Stimulated activated CD4-positive, alpha-beta T cell treated with anti-CD3 and anti-CD28 coated beads, Interleukin-4, amount 100 ng/mL, for 24 hours (primary cell): ENCODE results near the gene SCN4A.

Experiments used
- DNase-seq: peaks from one replicate; pipeline ENCODE4 v3.0.0-alpha.2; 2020

The SCN4A gene

DNA sequence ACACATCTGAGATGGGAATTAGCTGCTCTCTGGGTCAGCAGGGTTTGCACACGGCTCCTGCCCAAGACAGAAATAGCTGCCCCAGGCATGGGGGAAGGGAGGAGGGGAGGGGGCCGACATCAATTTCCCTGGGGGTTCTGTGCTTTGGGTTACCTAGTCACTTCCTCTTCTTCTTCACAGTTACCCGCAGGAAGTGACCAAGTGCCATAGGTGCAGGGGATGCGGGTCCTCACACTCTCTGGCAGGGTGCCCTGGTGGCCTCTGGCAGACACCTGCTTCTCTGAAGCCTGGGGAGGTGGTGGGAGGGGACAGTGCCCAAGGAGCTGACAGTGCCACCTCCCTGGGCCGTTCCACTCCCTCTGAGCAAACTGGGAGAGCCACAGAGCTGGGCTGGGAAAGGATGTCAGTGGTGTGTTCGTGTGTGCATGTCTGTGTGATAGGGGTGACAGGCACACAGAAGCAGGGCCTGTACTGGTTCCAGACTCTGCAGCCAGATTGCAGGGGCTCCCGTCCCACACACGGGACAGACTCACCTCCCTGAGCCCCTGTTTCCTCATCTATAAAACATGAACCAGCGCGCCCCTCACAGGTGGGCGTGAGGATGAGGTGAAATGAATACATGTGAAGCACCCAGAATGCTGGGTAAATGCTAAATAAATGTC, 18.2 kb downstream of the SCN4A start:
- no peak for DNase-seq

DNA sequence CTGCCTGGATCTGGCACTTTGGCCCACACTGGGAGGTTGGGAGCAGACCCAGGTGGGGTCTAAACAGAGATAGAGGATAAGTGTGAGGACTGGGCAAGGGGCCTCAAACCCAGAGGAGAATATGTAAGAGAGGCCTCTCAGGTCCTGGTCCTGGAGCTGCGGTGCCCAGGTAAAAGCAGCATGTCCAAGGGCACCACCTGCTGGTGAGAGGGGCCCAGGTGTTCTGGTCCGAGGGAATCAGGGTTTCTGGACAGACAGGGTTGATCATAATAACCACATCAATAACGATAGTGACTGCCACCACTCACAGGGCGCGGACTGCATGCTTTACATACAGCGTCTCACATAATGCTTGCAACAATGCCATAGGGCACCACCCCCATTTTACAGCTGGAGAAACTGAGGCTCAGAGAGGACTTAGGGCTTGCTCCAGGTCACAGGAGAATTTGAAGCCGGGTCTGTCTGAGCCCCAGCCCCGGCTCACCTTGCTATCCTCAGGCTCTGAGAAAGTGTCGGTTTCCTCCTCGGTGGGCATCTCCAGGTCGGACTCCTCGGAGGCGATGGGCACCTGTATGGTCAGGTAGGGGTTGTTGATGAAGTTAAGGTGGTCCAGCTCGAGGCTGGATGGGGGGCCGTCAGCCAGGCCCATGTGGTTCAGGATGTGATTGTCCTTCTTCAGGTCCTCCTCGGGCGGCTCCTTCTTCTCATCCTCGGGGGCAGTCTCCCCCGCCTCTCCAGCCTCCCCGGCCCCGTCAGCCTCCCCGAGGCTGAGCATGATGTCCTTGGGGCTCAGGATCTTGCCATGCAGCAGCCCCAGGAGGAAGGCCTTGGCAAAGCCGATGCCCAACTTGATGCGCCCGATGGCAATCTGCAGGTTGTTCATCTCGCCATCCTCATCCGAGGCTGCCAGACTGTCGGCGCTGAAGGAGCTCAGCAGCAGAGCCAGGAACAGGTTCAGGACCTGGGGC, 21.5 kb downstream of the SCN4A start:
- no peak for DNase-seq

DNA sequence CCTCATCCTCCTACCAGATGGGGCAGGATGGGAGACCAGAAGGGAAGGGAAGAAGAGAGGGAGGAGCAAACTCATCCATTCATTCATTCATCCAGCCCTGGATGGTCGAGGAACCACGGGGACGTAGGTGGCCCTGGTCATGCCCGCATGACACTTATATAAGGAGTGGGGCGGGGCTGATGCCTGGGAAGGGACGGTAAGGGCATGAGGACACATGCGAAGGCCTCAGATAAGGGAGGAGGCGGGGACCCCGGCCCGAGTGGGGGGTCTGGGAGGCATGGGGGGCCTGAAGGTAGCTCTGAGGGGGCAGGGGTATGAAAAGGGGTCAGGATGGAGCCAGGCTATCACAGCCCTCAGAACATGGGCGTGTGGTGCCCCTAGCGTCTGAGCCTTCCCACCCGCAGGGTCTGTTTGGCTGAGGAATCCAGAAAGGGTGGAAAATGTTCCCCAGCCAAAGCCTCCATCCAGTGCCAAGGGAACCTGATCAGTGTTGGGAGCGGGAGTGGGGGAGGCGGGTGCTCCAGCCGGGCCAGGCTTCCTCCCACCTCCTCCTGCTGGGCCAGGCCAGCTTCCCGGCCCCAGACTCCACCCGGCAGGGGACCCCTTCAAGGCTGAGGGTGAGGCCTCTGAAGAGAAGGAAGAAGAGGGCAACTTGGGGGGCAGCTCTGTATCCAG, 23.0 kb downstream of the SCN4A start:
- no peak for DNase-seq

DNA sequence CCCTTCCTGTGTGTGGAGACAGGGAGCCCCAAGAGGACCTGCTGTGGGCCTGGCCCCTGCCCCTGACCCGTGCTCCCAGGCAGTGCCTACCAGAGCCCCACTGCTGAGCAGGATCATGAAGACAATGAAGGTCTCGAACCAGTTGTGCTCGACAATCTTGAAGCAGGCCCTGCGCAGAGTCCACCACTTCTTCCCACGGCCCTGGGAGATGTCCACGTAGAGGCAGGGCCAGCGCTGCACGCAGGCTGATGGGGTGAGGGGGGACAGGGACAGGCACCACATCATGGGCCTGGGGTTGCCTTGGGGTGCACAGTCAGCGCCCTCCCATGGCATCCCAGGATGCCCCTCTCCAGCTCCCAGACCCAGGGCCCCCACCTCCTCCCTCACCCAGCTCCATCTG, 24.2 kb downstream of the SCN4A start:
- DNase-seq, result no peak

- DNase-seq, result no peak
Measured at GRCh38 chr17:63947711-63948330, 24.9 kb downstream of the SCN4A start.

- peak; percentile 69 for DNase-seq
Measured at GRCh38 chr17:63946440-63947363, 26.0 kb downstream of the SCN4A start.

GRCh38 chr17:63945784-63946439, 26.8 kb downstream of the SCN4A start:
- no peak for DNase-seq

DNA sequence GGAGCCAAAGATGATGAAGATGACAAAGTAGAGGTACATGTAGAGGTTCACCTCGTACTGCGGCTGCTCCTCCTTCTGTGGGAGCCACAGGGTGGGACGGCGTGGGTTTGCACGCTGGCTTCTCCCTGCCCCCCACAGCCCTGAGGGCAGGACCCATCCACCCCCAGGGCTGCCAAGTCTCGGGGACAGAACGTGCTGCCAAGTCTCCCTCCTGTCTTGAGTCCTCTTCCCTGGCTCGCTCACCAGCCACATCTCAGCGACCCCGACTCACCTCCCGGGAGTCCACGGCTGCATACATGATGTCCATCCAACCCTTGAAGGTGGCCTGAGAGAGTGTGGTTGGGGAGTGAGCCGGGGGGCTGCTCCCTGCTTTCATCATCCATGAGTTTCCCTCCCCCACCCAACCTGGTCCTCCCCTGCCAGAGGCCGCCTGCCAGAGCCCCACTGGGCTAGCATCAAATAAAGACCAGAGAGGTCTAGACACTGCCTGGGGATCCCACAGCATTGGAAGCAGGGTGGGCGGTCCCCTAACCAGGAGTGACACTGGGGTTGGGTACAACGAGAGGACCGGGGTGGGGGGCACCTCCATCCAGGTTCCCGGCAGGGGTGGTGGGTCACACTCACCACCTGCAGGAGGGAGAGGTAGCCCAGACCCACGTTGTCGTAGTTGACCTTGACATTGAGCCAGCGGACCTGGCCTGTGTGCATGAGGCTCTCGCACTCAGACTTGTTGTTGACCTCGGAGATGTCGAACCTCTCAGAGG, 27.8 kb downstream of the SCN4A start:
- DNase-seq, result no peak

GRCh38 chr17:63943745-63944144, 29.0 kb downstream of the SCN4A start:
- DNase-seq, result no peak

DNA sequence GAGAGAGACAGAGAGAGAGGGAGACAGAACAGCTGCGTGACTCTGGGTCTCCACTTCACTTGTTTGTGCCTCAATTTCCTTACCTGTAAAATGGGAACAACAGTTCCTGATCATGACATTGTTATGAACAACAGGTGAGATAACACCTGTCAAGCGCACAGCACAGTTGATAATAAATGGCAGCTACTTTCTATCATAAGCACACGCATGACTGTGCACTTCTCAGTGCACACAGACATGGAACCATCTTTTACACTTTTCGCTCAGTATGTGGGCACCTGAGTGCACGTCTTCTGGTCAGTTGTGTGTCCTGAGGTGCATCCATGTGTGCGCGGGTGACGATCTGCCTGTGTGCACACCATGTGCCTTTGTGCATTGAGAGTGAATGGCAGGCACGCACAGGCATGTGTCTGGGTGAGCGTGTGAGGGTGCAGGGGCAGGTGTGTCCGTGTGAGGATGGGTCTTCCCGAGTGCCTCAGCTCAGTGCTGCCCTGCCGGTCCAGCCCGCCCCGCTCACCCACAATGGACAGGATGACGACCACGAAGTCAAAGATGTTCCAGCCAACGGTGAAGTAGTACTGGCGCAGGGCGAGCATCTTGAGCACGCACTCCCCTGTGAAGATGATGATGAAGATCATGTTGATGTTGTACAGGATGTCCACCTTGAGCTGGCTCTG, 30.3 kb downstream of the SCN4A start:
- no peak for DNase-seq

GRCh38 chr17:63941751-63942150, 31.0 kb downstream of the SCN4A start:
- no peak for DNase-seq

DNA sequence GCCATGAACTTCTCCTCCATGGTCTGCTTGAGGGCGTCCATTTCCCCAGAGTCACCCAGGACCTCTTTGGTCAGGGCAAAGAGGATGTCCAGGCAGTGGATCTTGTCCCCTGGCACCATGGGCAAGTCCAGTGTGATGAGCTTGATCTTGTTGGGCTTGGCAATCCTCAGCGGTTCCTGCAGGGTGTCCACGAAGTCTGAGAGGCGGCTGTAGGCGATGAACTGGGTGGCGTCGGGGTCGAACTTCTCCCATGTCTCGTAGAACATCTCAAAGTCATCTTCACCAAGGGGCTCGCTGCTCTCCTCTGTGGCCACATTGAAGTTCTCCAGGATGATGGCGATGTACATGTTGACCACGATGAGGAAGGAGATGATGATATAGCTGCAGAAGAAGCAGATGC, 31.6 kb downstream of the SCN4A start:
- DNase-seq, result no peak

- DNase-seq, result no peak
Measured at GRCh38 chr17:63940584-63940983, 32.1 kb downstream of the SCN4A start.

DNA sequence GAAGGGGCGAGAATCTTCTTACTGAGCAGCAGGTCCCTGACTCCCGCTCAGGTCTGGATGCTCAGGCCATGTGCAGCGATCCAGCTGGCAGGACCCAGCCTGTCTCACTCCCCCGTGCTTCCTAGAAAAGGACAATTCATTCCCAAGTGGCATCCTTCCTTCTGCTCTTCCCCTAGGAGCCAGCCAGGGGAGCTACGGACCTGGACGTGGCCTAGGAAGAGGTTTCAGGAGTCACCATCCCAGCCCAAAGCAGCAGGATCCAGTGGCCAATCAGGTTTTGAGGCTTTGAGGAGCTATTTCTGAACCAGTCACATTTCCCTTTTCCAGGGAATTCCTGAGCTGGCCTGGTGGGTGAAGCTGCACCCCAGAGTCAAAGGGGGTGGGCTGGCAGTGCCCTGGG, 32.8 kb downstream of the SCN4A start:
- DNase-seq, result no peak

DNA sequence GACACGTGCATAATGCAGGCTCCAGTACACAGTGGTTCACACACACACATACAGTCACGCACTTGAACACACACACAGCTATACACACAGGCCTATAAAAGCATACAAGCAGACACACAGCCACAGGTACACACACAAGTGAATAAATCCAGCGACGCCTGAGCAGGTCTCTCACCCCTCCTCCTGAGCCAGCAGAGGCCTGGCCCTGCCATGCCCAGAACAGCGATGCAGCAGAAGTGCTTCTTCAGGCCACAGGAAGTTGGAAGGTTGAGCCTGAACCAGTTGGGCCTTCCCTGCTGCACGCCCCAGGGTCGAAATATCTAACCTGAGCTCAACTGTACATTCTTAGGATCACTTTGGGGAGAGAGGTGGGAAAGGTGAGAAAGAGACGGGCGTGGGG, 33.3 kb downstream of the SCN4A start:
- DNase-seq, result no peak

GRCh38 chr17:63937920-63938319, 34.8 kb downstream of the SCN4A start:
- DNase-seq, result no peak

- DNase-seq, result no peak
Measured at GRCh38 chr17:63937319-63937718, 35.4 kb downstream of the SCN4A start.

DNA sequence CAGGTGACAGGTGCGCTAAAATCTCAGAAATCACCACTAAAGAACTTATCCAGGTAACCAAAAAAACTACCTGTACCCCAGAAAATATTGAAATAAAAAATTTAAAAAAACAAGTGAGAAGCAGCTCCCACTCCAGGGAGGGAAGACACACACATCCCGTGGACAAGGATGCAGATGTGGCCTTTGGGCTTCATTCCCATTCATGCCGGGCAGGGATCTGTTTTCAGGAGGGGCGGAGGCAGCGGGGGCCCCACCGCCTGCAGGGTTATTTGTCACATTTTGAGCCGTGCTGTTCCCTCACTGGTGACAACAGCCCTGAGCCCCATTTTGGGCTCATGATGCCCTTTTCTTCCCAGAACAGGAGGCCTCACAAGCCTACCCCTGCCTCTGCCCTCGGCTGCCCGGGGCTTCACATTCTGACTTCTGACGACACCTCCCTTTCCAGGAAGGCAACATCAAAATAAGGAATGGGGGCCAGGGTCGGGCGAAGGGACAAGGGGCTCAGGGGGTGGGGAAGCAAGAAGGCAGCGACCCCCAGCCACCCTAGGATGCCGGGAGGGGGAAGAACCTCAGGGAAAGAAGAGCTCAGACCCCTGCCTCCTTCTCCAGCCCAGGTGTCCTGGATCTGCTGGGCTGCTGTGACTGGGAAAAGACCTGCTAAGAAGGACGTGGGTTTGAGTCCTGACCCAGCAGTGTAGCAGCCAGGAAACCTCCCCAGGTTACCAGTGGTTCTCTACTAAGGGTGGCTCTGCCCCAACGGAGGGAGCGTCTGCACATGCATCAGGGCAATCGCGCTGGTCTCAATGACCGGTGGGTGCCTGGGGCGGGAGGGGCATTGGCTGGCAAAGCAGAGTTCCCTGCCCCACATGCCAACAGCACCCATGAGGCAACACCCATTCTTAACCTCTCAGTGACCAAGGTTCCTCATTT, 38.3 kb downstream of the SCN4A start:
- DNase-seq, result no peak

GRCh38 chr17:63933598-63933997, 39.1 kb downstream of the SCN4A start:
- DNase-seq, result no peak
